Heart left ventricle (tissue), 13 donors: ENCODE results near the gene CALML5.

ENCODE experiments used
- POLR2A ChIP-seq, 2 donors: fragments of 450-650 bp; IDR thresholded peaks; one replicate each; pipeline ENCODE4 v1.6.1; 2017; ENCODE audit warnings: antibody characterized with exemption in 2 of 2, mild to moderate bottlenecking in 2 of 2, moderate library complexity in 2 of 2
- TF ChIP-seq, protein P1 (sequence below), 12 donors: fragments of 200-600 bp; sonication (generic) in 4 of 12; IDR thresholded peaks; one replicate each; pipeline versions ENCODE4 v1.5.0 to v1.8.0; 2018 to 2022; ENCODE audit warnings: antibody characterized with exemption in 12 of 12, mild to moderate bottlenecking in 5 of 12
- donor health status: ischemic (EF 13 %, LVEDD 7.1; RV severe dilation, severe dysfunction).
- donor health status: DM: no; HTN: yes; CAD: no.
- donor health status: DM: no; HTN: no; CAD: no.
- donor health status: ischemic (EF 25% LVEDD 6.9; RV normal size, moderate dysfunction).
- donor health status: ischemic (EF 25% LVEDD 5.7; RV mildly dilated, moderate dysfunction).
- donor health status: ischemic (EF 35%, LVEDD 5.7; RV mildly dilated, moderate dysfunction).
- donor health status: nonischemic (EF 11% LVEDD 7.7; RV severe dilation, severe dysfunction).
- donor health status: DM: yes; HTN: yes; CAD: no.
- donor health status: PGD.
- donor health status: ischemic (EF 29% LVEDD 5.4; RV normal size, mild dysfunction).
- donor health status: nonischemic (EF 23%, LVEDD 6.1; RV moderate dilation, normal function).

DNA sequence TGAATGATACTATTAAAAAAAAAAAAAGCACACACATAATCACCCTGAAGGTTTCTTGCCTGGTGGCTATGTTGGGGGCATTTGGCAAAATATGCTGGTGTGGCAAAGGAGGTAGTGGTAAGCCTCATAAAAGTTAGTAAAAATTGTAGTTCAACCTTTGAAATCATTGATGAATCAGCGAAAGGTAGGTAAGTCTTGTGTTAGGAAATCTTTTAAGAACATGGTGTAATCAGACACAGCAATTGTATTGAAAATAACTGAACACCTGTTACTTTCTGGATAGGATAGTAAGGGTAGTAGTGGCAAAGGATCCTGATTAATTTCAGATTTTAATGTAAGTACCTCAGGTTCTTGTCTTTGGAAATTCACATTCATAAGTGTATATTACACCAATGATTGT, 40.9 kb downstream of the CALML5 start:
- TF ChIP-seq, protein P1, sequence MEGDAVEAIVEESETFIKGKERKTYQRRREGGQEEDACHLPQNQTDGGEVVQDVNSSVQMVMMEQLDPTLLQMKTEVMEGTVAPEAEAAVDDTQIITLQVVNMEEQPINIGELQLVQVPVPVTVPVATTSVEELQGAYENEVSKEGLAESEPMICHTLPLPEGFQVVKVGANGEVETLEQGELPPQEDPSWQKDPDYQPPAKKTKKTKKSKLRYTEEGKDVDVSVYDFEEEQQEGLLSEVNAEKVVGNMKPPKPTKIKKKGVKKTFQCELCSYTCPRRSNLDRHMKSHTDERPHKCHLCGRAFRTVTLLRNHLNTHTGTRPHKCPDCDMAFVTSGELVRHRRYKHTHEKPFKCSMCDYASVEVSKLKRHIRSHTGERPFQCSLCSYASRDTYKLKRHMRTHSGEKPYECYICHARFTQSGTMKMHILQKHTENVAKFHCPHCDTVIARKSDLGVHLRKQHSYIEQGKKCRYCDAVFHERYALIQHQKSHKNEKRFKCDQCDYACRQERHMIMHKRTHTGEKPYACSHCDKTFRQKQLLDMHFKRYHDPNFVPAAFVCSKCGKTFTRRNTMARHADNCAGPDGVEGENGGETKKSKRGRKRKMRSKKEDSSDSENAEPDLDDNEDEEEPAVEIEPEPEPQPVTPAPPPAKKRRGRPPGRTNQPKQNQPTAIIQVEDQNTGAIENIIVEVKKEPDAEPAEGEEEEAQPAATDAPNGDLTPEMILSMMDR (IDR thresholded peaks at IDR 0.05), result no peak
- TF ChIP-seq POLR2A (IDR thresholded peaks at IDR 0.05), result no peak
